Liver (tissue), 3 donors: ENCODE data around the gene FAH.

Experiments
- GABPA ChIP-seq, 2 donors: IDR thresholded peaks in 1 of 2; conservative IDR thresholded peaks in 1 of 2; 2 replicates each; pipeline ENCODE4 v1.6.1; 2016; ENCODE audit warnings: antibody characterized with exemption in 2 of 2, mild to moderate bottlenecking in 1 of 2, moderate library complexity in 1 of 2
- RAD21 ChIP-seq, 2 donors: IDR thresholded peaks; 2 replicates each; pipeline ENCODE4 v1.6.1; 2016; ENCODE audit warnings: antibody characterized with exemption in 2 of 2, mild to moderate bottlenecking in 2 of 2
- SP1 ChIP-seq: IDR thresholded peaks from 2 replicates; pipeline ENCODE4 v1.6.1; 2018; ENCODE audit warnings: antibody characterized with exemption, mild to moderate bottlenecking
- TAF1 ChIP-seq: conservative IDR thresholded peaks from 2 replicates; pipeline ENCODE4 v1.6.1; 2016; ENCODE audit warnings: antibody characterized with exemption, mild to moderate bottlenecking
- YY1 ChIP-seq: IDR thresholded peaks from 2 replicates; pipeline ENCODE4 v1.6.1; 2016; ENCODE audit warnings: antibody characterized with exemption, mild to moderate bottlenecking
- TF ChIP-seq, protein P1 (sequence below): fragments of 150-350 bp; IDR thresholded peaks from 2 replicates; pipeline ENCODE4 v1.5.1; 2017; ENCODE audit warnings: improper control_type of control experiment, low read depth, low read length; ENCODE audit not compliant: missing input control
- donor health status: healthy.
- donor health status: healthy.

DNA sequence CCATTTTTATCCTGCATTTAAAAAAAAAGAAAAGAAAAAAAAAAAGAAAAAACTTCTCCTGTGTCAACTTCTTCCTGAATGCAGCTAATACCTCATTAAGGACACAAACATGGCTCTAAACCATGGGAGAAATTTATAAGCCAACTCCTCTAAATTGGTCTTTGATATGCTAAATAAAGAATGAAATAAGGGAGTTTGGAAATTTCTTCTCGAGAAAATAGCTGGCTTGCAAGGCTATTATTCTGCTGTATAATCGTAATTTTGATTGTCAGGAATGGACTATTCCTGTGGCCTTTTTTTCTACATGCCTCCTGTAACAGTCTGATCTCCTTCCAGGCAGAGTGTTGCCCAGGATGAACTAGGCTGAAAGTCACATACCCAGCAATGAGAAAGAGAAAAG, 78.6 kb downstream of the FAH start:
- TF ChIP-seq, protein P1, sequence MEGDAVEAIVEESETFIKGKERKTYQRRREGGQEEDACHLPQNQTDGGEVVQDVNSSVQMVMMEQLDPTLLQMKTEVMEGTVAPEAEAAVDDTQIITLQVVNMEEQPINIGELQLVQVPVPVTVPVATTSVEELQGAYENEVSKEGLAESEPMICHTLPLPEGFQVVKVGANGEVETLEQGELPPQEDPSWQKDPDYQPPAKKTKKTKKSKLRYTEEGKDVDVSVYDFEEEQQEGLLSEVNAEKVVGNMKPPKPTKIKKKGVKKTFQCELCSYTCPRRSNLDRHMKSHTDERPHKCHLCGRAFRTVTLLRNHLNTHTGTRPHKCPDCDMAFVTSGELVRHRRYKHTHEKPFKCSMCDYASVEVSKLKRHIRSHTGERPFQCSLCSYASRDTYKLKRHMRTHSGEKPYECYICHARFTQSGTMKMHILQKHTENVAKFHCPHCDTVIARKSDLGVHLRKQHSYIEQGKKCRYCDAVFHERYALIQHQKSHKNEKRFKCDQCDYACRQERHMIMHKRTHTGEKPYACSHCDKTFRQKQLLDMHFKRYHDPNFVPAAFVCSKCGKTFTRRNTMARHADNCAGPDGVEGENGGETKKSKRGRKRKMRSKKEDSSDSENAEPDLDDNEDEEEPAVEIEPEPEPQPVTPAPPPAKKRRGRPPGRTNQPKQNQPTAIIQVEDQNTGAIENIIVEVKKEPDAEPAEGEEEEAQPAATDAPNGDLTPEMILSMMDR, result no peak
- no peak for TF ChIP-seq SP1
- TF ChIP-seq GABPA (IDR thresholded peaks at IDR 0.05 in 1 of 2, conservative IDR thresholded peaks at IDR 0.05 in 1 of 2), result no peak
- TF ChIP-seq RAD21 (IDR thresholded peaks at IDR 0.05), result no peak
- no peak for TF ChIP-seq YY1
- no peak for TF ChIP-seq TAF1
